ENCODE data around the gene LIMK2.

LIMK2 gene

GRCh38 chr22:31212783-31213629 lies 908 bp downstream of the LIMK2 start:
- Histone ChIP-seq H3K4me2 (ENCODE audit: low read depth, low read length) (peak overlapping the region; percentile 92), H3K36me3 (replicated peaks; ENCODE audit: insufficient read depth, low read length) (no peaks in the 10 kb centered on the region), H3K4me3 (ENCODE audit: low read length) (peak overlapping the region; percentile 98), H3K27ac (ENCODE audit: low read length) (no peak overlapping the region; the same call in 1 of the 2 replicates), H4K20me1 (ENCODE audit: insufficient read depth, low read length) (no peaks in the 10 kb centered on the region), H3K9ac (ENCODE audit: low read length) (peak overlapping the region; percentile 92), H3K27me3 (replicated peaks; ENCODE audit: insufficient read depth, low read length) (no peaks in the 10 kb centered on the region), H3K79me2 (ENCODE audit: low read length) (peaks cover 59% of the 10 kb centered on the region), H3K4me1 (ENCODE audit: low read length) (peaks cover 23% of the 10 kb centered on the region), H3K9me3 (replicated peaks; ENCODE audit: insufficient read depth, low read length) (no peaks in the 10 kb centered on the region), H2AFZ (ENCODE audit: low read length) (peak overlapping the region; percentile 99), H3F3A (ENCODE audit: insufficient read depth, low read length) (peaks cover 3% of the 10 kb centered on the region), H3K9me2 (replicated peaks; ENCODE audit: insufficient read depth, low read length) (no peaks in the 10 kb centered on the region)
- TF ChIP-seq EZH2 (optimal IDR thresholded peaks at IDR 0.05; ENCODE audit: low read depth, low read length): no peak
- no peak for TF ChIP-seq EZH2phosphoT487 (IDR thresholded peaks at IDR 0.05; ENCODE audit: low read length)
- TF ChIP-seq, protein P1, sequence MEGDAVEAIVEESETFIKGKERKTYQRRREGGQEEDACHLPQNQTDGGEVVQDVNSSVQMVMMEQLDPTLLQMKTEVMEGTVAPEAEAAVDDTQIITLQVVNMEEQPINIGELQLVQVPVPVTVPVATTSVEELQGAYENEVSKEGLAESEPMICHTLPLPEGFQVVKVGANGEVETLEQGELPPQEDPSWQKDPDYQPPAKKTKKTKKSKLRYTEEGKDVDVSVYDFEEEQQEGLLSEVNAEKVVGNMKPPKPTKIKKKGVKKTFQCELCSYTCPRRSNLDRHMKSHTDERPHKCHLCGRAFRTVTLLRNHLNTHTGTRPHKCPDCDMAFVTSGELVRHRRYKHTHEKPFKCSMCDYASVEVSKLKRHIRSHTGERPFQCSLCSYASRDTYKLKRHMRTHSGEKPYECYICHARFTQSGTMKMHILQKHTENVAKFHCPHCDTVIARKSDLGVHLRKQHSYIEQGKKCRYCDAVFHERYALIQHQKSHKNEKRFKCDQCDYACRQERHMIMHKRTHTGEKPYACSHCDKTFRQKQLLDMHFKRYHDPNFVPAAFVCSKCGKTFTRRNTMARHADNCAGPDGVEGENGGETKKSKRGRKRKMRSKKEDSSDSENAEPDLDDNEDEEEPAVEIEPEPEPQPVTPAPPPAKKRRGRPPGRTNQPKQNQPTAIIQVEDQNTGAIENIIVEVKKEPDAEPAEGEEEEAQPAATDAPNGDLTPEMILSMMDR (IDR thresholded peaks at IDR 0.05; ENCODE audit: low read length): no peak
- no peak for DNase-seq

- Histone ChIP-seq H3K36me3 (replicated peaks; ENCODE audit: insufficient read depth, low read length) (no peaks in the 10 kb centered on the region), H3K9me2 (replicated peaks; ENCODE audit: insufficient read depth, low read length) (no peaks in the 10 kb centered on the region), H4K20me1 (ENCODE audit: insufficient read depth, low read length) (no peaks in the 10 kb centered on the region), H3K9me3 (replicated peaks; ENCODE audit: insufficient read depth, low read length) (no peaks in the 10 kb centered on the region), H3K4me1 (ENCODE audit: low read length) (peaks cover 21% of the 10 kb centered on the region), H3K9ac (ENCODE audit: low read length) (no peak overlapping the region), H3K79me2 (ENCODE audit: low read length) (peaks cover 78% of the 10 kb centered on the region), H3K27ac (ENCODE audit: low read length) (no peak overlapping the region), H2AFZ (ENCODE audit: low read length) (no peak overlapping the region), H3K27me3 (replicated peaks; ENCODE audit: insufficient read depth, low read length) (no peaks in the 10 kb centered on the region), H3K4me2 (ENCODE audit: low read depth, low read length) (no peak overlapping the region), H3F3A (ENCODE audit: insufficient read depth, low read length) (no peaks in the 10 kb centered on the region; the same call in 1 of the 2 replicates), H3K4me3 (ENCODE audit: low read length) (no peak overlapping the region)
- TF ChIP-seq, protein P1 (IDR thresholded peaks at IDR 0.05; ENCODE audit: low read length): no peak
- TF ChIP-seq EZH2 (optimal IDR thresholded peaks at IDR 0.05; ENCODE audit: low read depth, low read length): no peak
- TF ChIP-seq EZH2phosphoT487 (IDR thresholded peaks at IDR 0.05; ENCODE audit: low read length): no peak
- no peak for DNase-seq
Observed at GRCh38 chr22:31215018-31215535, 3.0 kb downstream of the LIMK2 start.

- Histone ChIP-seq H3F3A (ENCODE audit: insufficient read depth, low read length) (no peaks in the 10 kb centered on the region), H3K9me2 (replicated peaks; ENCODE audit: insufficient read depth, low read length) (no peaks in the 10 kb centered on the region), H3K27ac (ENCODE audit: low read length) (no peak overlapping the region), H3K27me3 (replicated peaks; ENCODE audit: insufficient read depth, low read length) (no peaks in the 10 kb centered on the region), H3K9ac (ENCODE audit: low read length) (no peak overlapping the region), H3K4me2 (ENCODE audit: low read depth, low read length) (no peak overlapping the region), H3K36me3 (replicated peaks; ENCODE audit: insufficient read depth, low read length) (no peaks in the 10 kb centered on the region), H3K4me3 (ENCODE audit: low read length) (no peak overlapping the region), H2AFZ (ENCODE audit: low read length) (no peak overlapping the region), H3K9me3 (replicated peaks; ENCODE audit: insufficient read depth, low read length) (no peaks in the 10 kb centered on the region), H3K79me2 (ENCODE audit: low read length) (peaks cover 92% of the 10 kb centered on the region), H4K20me1 (ENCODE audit: insufficient read depth, low read length) (0 out of 2 replicates have a peak, but pooled peaks cover 2% of the 10 kb centered on the region), H3K4me1 (ENCODE audit: low read length) (no peaks in the 10 kb centered on the region)
- DNase-seq: no peak
- TF ChIP-seq, protein P1 (IDR thresholded peaks at IDR 0.05; ENCODE audit: low read length): no peak
- no peak for TF ChIP-seq EZH2phosphoT487 (IDR thresholded peaks at IDR 0.05; ENCODE audit: low read length)
- no peak for TF ChIP-seq EZH2 (optimal IDR thresholded peaks at IDR 0.05; ENCODE audit: low read depth, low read length)
Observed at GRCh38 chr22:31218565-31219262, 6.6 kb downstream of the LIMK2 start.
